SK-N-SH treated with all-trans-retinoic acid at 6 μM for 48 hours (cell line): ENCODE results near the gene POLD2.

Experiments used
- ARNTL ChIP-seq: fragments of 450-650 bp; formaldehyde crosslinking; IDR thresholded peaks from 2 replicates; pipeline ENCODE4 v1.5.0; 2020; ENCODE audit warnings: low read depth, mild to moderate bottlenecking, moderate library complexity, borderline replicate concordance
- PATZ1 ChIP-seq: fragments of 250-450 bp; sonication (Bioruptor Pico); IDR thresholded peaks from 2 replicates; pipeline ENCODE4 v1.8.0; 2020; ENCODE audit warnings: mild to moderate bottlenecking, moderate library complexity, borderline replicate concordance
- TCF4 ChIP-seq: fragments of 250-450 bp; sonication (Bioruptor Pico); IDR thresholded peaks from 2 replicates; pipeline ENCODE4 v1.8.0; 2021; ENCODE audit warnings: mild to moderate bottlenecking, moderate library complexity, borderline replicate concordance
- ZC3H10 ChIP-seq: fragments of 250-450 bp; sonication (Bioruptor Pico); IDR thresholded peaks from 2 replicates; pipeline ENCODE4 v1.5.1; 2021; ENCODE audit warnings: mild to moderate bottlenecking, moderate library complexity
- ZNF70 ChIP-seq: fragments of 450-650 bp; formaldehyde crosslinking; IDR thresholded peaks from 2 replicates; pipeline ENCODE4 v1.5.0; 2020; ENCODE audit warnings: mild to moderate bottlenecking, moderate library complexity
- ZNF8 ChIP-seq: fragments of 450-650 bp; formaldehyde crosslinking; IDR thresholded peaks from 2 replicates; pipeline ENCODE4 v1.5.0; 2020; ENCODE audit warnings: mild to moderate bottlenecking, moderate library complexity
- TF ChIP-seq, protein P1 (sequence below): fragments of 250-450 bp; sonication (Bioruptor Pico); IDR thresholded peaks from 2 replicates; pipeline ENCODE4 v1.5.1; 2021; ENCODE audit warnings: mild to moderate bottlenecking, moderate library complexity

GRCh38 chr7:44110719-44111635 is 12.4 kb downstream of the POLD2 start:
- TF ChIP-seq TCF4 (CRISPR knock-in tag) (no peak), ZC3H10 (CRISPR knock-in tag) (no peak), PATZ1 (CRISPR knock-in tag) (no peak), ZNF8 (CRISPR knock-in tag) (no peak), ZNF70 (CRISPR knock-in tag) (no peak), ARNTL (CRISPR knock-in tag) (no peak)
- TF ChIP-seq, protein P1, sequence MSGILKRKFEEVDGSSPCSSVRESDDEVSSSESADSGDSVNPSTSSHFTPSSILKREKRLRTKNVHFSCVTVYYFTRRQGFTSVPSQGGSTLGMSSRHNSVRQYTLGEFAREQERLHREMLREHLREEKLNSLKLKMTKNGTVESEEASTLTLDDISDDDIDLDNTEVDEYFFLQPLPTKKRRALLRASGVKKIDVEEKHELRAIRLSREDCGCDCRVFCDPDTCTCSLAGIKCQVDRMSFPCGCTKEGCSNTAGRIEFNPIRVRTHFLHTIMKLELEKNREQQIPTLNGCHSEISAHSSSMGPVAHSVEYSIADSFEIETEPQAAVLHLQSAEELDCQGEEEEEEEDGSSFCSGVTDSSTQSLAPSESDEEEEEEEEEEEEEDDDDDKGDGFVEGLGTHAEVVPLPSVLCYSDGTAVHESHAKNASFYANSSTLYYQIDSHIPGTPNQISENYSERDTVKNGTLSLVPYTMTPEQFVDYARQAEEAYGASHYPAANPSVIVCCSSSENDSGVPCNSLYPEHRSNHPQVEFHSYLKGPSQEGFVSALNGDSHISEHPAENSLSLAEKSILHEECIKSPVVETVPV, result no peak
